NOMO-1 treated with DMSO at 0.1 percent for 48 hours (cell line): Measurements from ENCODE around the gene ALG11.
A peak's percentile ranks its signal among the peaks of the same experiment; 100 is the strongest.
"Not testable (repeated sequence)": the region's sequence is repeated elsewhere in the genome, so short reads cannot be mapped to it uniquely, and the experiment has no call there.

ENCODE experiments used
- DNase-seq: peaks from one replicate; lab custom pipeline; 2025; ENCODE audit not compliant: unreplicated experiment; lab: John Stamatoyannopoulos, UW

Gene ALG11

GRCh38 chr13:52026246-52026626, 14.0 kb downstream of the ALG11 start:
- DNase-seq: no peak

GRCh38 chr13:52027832-52028231, 15.6 kb downstream of the ALG11 start:
- no peak for DNase-seq

- DNase-seq: no peak
These were observed 17.4 kb downstream of the ALG11 start for GRCh38 chr13:52029569-52029968.

- not testable (repeated sequence) for DNase-seq
These were observed 18.2 kb downstream of the ALG11 start for GRCh38 chr13:52030401-52030800.

GRCh38 chr13:52033039-52033438, 20.8 kb downstream of the ALG11 start:
- no peak for DNase-seq

GRCh38 chr13:52034616-52035226, 22.5 kb downstream of the ALG11 start:
- DNase-seq: no peak

- DNase-seq: no peak
These were observed 23.8 kb downstream of the ALG11 start for GRCh38 chr13:52036037-52036436.

GRCh38 chr13:52043675-52044074, 31.5 kb downstream of the ALG11 start:
- DNase-seq: no peak

GRCh38 chr13:52047463-52047862, 35.3 kb downstream of the ALG11 start:
- no peak for DNase-seq

GRCh38 chr13:52048516-52048915, 36.3 kb downstream of the ALG11 start:
- no peak for DNase-seq

- DNase-seq: no peak
These were observed 39.2 kb downstream of the ALG11 start for GRCh38 chr13:52051400-52051799.

- DNase-seq: no peak
These were observed 41.3 kb downstream of the ALG11 start for GRCh38 chr13:52053460-52053859.

GRCh38 chr13:52061064-52061463, 48.9 kb downstream of the ALG11 start:
- DNase-seq: not testable (repeated sequence)

- DNase-seq: no peak
These were observed 49.4 kb downstream of the ALG11 start for GRCh38 chr13:52061587-52061986.

GRCh38 chr13:52067237-52067636, 55.0 kb downstream of the ALG11 start:
- DNase-seq: peak; percentile 15

GRCh38 chr13:52070929-52071523, 58.8 kb downstream of the ALG11 start:
- DNase-seq: no peak
